K562 (cell line): ENCODE measurements around the gene MMS19. TPM values are rescaled to one million over a fixed set of nuclear protein-coding genes. Genes with fewer than 3 reads are reported as not detected.

Source experiments
- CREB3L1 ChIP-seq: fragments of 450-650 bp; IDR thresholded peaks from 2 replicates; pipeline ENCODE4 v1.6.1; 2014; ENCODE audit warnings: low read depth, mild to moderate bottlenecking, moderate library complexity, borderline replicate concordance
- CSDE1 ChIP-seq, 2 experiments: fragments of 450-650 bp; IDR thresholded peaks; 2 replicates each; pipeline ENCODE4 v1.6.1; 2016; ENCODE audit warnings: mild to moderate bottlenecking in 1 of 2
- CXXC5 ChIP-seq: fragments of 250-450 bp; sonication (Bioruptor Pico); IDR thresholded peaks from 2 replicates; pipeline ENCODE4 v1.8.0; 2022; ENCODE audit warnings: inconsistent platforms, mild to moderate bottlenecking, moderate library complexity
- DEAF1 ChIP-seq: fragments of 450-650 bp; formaldehyde crosslinking; IDR thresholded peaks from 2 replicates; pipeline ENCODE4 v1.4.0; 2020; ENCODE audit warnings: mild to moderate bottlenecking, moderate library complexity
- HCFC1 ChIP-seq: IDR thresholded peaks from 2 replicates; pipeline ENCODE4 v1.6.1; 2012; ENCODE audit warnings: low read depth, low read length, improper control_type of control experiment
- ID3 ChIP-seq, 2 experiments: fragments of 250-450 bp in 1 of 2; fragments of 450-650 bp in 1 of 2; sonication (Bioruptor Pico) in 1 of 2; IDR thresholded peaks; 2 replicates each; pipeline versions ENCODE4 v1.6.1 to v1.8.0; 2016 to 2021; ENCODE audit warnings: mild to moderate bottlenecking in 2 of 2, moderate library complexity in 2 of 2, missing compliant biosample characterization in 1 of 2, missing genetic modification characterization in 1 of 2
- L3MBTL2 ChIP-seq: fragments of 450-650 bp; IDR thresholded peaks from 2 replicates; pipeline ENCODE4 v1.6.1; 2016; ENCODE audit warnings: mild to moderate bottlenecking, moderate library complexity
- MBD2 ChIP-seq: sonication (generic); IDR thresholded peaks from 2 replicates; pipeline ENCODE4 v1.6.1; 2016; ENCODE audit warnings: low read depth, borderline replicate concordance
- MEIS2 ChIP-seq: fragments of 450-650 bp; IDR thresholded peaks from 2 replicates; pipeline ENCODE4 v1.6.1; 2014; ENCODE audit warnings: mild to moderate bottlenecking; ENCODE audit not compliant: partially characterized antibody
- MLLT1 ChIP-seq, 2 experiments: fragments of 450-650 bp; IDR thresholded peaks; 2 replicates each; pipeline ENCODE4 v1.6.1; 2016
- POLR2G ChIP-seq: fragments of 200-400 bp; formaldehyde crosslinking; IDR thresholded peaks from 2 replicates; pipeline ENCODE4 v1.6.1; 2017; ENCODE audit warnings: low read depth, mild to moderate bottlenecking, antibody characterized with exemption, low read length, moderate library complexity
- POLR2H ChIP-seq: IDR thresholded peaks from 2 replicates; pipeline ENCODE4 v1.6.1; 2016; ENCODE audit warnings: missing genetic modification characterization, low read depth, mild to moderate bottlenecking, control low read depth, missing compliant biosample characterization, moderate library complexity
- RBBP5 ChIP-seq: fragments of 200-600 bp; sonication (generic); IDR thresholded peaks from 2 replicates; pipeline ENCODE4 v1.6.1; 2012; ENCODE audit warnings: borderline replicate concordance, mild to moderate bottlenecking, low read length, control low read depth, inconsistent platforms; ENCODE audit not compliant: insufficient read depth, poor library complexity, severe bottlenecking
- SUPT5H ChIP-seq: fragments of 450-650 bp; IDR thresholded peaks from 2 replicates; pipeline ENCODE4 v1.6.1; 2016
- TGIF2 ChIP-seq: sonication (generic); formaldehyde crosslinking; IDR thresholded peaks from 2 replicates; pipeline ENCODE4 v1.8.1; 2022; ENCODE audit warnings: mild to moderate bottlenecking, missing genetic modification reagents, moderate library complexity
- ZNF239 ChIP-seq: fragments of 250-450 bp; sonication (Bioruptor Pico); IDR thresholded peaks from 2 replicates; pipeline ENCODE4 v1.4.0; 2020; ENCODE audit warnings: mild to moderate bottlenecking
- polyA plus RNA-seq, 8 experiments: library from polyadenylated mRNA; depleted of rRNA in 4 of 8; stranded (reverse) in 5 of 8; unstranded in 3 of 8; fragments of >200 nt; fragmentation: Nextera tagmentation in 2 of 8; fragmentation: Illumina TruSeq in 1 of 8; extraction: Ambion mirVana in 2 of 8; extraction: Trizol in 1 of 8; gene quantifications; 2 replicates each; pipeline versions ENCODE4 v1.2.1 to v1.2.3, GENCODE V29; 2011 to 2014; ENCODE audit warnings: inconsistent platforms in 1 of 8, missing spikeins in 1 of 8
- total RNA-seq, 7 experiments: library from RNA; depleted of rRNA in 6 of 7; stranded (reverse); fragments of >200 nt in 6 of 7; fragmentation: Illumina TruSeq in 2 of 7; extraction: Trizol in 2 of 7; gene quantifications; 2 replicates each; pipeline versions ENCODE4 v1.2.1 to v1.2.3, GENCODE V29; 2011 to 2021; ENCODE audit warnings: low replicate concordance in 1 of 7

Gene MMS19
- total and polyA plus RNA-seq, 9 of the 15 experiments (the other 6 are each of a cell fraction or from before 2014, with no cell fraction given), result 40.1 to 110 (median 62.9) TPM

- TF ChIP-seq ID3 (CRISPR knock-in tag; IDR thresholded peaks at IDR 0.05), result no peak
- TF ChIP-seq ID3 (tag; IDR thresholded peaks at IDR 0.05), result 0 out of 2 replicates have a peak, but pooled peaks have one; percentile 34
- 0 out of 2 replicates have a peak, but pooled peaks have one; percentile 82 for TF ChIP-seq CREB3L1
- TF ChIP-seq HCFC1, result peak; percentile 94
- TF ChIP-seq ZNF239 (CRISPR knock-in tag), result no peak
- no peak for TF ChIP-seq MLLT1 (IDR thresholded peaks at IDR 0.05)
- peak; percentile 30; the same call in 1 of the 2 replicates for TF ChIP-seq L3MBTL2
- TF ChIP-seq CSDE1 (IDR thresholded peaks at IDR 0.05), result no peak
- TF ChIP-seq MBD2, result peak; percentile 97
- TF ChIP-seq CXXC5 (CRISPR knock-in tag), result peak; percentile 41; the same call in 1 of the 2 replicates
- TF ChIP-seq RBBP5, result peak; percentile 55
- peak; percentile 79 for TF ChIP-seq POLR2G
- no peak for TF ChIP-seq TGIF2
- peak; percentile 71 for TF ChIP-seq SUPT5H
- peak; percentile 72 for TF ChIP-seq MEIS2
- TF ChIP-seq POLR2H, result no peak
- TF ChIP-seq DEAF1 (CRISPR knock-in tag), result no peak
Observed at GRCh38 chr10:97445722-97446639, 52.2 kb downstream of the MMS19 start, which contains the start of the genes EXOSC1 and ZDHHC16 (continued).
